K562 (cell line): ENCODE measurements around the gene HYI. TPM values are rescaled to one million over a fixed set of nuclear protein-coding genes. Genes with fewer than 3 reads are reported as not detected.

Experiments used
- ATAC-seq: fragments of 200-7000 bp; cut with Tn5 transposase; 3 replicates; pipeline ENCODE4 v1.9.1; 2020; ENCODE audit warnings: moderate library complexity
- BruUV-seq: library from RNA; stranded (reverse); fragments of 400-500 nt; replicated peaks from 2 replicates; lab custom pipeline; 2021; lab: Mats Ljungman, UMichigan
- CTCF ChIA-PET: fragments of 300-600 bp; formaldehyde crosslinking; extraction: SDS; loops from one replicate; lab custom pipeline; 2021; ENCODE audit warnings: low intra/inter-chr PET ratio; lab: Yijun Ruan, JAX
- POLR2A ChIA-PET: fragments of 300-600, 350-650 bp; sonication (Branson Sonifier 250); formaldehyde crosslinking; extraction: SDS; loops from one replicate; lab custom pipeline; 2021; ENCODE audit warnings: antibody characterized with exemption, inconsistent platforms; lab: Yijun Ruan, JAX
- DNase-seq, 4 experiments: peaks; one replicate each; pipeline versions ENCODE4 v3.0.0 to v3.0.0-alpha.2; 2011 to 2018; ENCODE audit warnings: low spot score in 3 of 4, mixed read lengths in 3 of 4; ENCODE audit errors: extremely low read depth in 1 of 4
- FAIRE-seq: peaks from 2 replicates; lab custom pipeline; 2011; peaks lifted over from hg19 to GRCh38; lab: Jason Lieb, UNC
- H2AFZ ChIP-seq: 2 replicates; pipeline ENCODE4 v1.6.0; 2011; ENCODE audit warnings: low read depth, low read length, control low read depth, inconsistent platforms
- H3K27ac ChIP-seq: fragments of 200-600 bp; 3 replicates; pipeline ENCODE4 v1.8.0; 2011; ENCODE audit warnings: low read depth, mild to moderate bottlenecking, control low read depth, inconsistent platforms, low read length, moderate library complexity, mixed read lengths; ENCODE audit errors: extremely low read depth
- H3K27me3 ChIP-seq, 2 experiments: fragments of 300-600 bp in 1 of 2; 2 replicates in 1 of 2; 3 replicates in 1 of 2; pipeline versions ENCODE4 v1.6.0 to v1.8.0; 2011; ENCODE audit warnings: inconsistent platforms in 2 of 2, low read length in 2 of 2, mild to moderate bottlenecking in 1 of 2, mixed read lengths in 1 of 2, moderate library complexity in 1 of 2; ENCODE audit not compliant: control insufficient read depth in 2 of 2, insufficient read depth in 2 of 2
- H3K36me3 ChIP-seq: fragments of 300-600 bp; 3 replicates; pipeline ENCODE4 v1.8.0; 2011; ENCODE audit warnings: mild to moderate bottlenecking, low read length, inconsistent platforms; ENCODE audit not compliant: control insufficient read depth, insufficient read depth
- H3K4me1 ChIP-seq, 2 experiments: fragments of 200-600 bp in 1 of 2; replicated peaks in 1 of 2; 2 replicates in 1 of 2; 3 replicates in 1 of 2; pipeline versions ENCODE4 v1.5.1 to v1.8.0; 2011; ENCODE audit warnings: inconsistent platforms in 2 of 2, low read length in 2 of 2, mild to moderate bottlenecking in 1 of 2, mixed read lengths in 1 of 2, moderate library complexity in 1 of 2; ENCODE audit not compliant: control insufficient read depth in 2 of 2, insufficient read depth in 2 of 2
- H3K4me2 ChIP-seq: 2 replicates; pipeline ENCODE4 v1.6.1; 2011; ENCODE audit warnings: low read length, control low read depth, inconsistent platforms, mixed read lengths; ENCODE audit not compliant: insufficient read depth
- H3K4me3 ChIP-seq: fragments of 200-600 bp; sonication (generic), shearing (Covaris generic); 2 replicates; pipeline ENCODE4 v1.5.1; 2016; ENCODE audit warnings: control low read depth, inconsistent platforms
- H3K79me2 ChIP-seq: fragments of 200-600 bp; 3 replicates; pipeline ENCODE4 v1.8.0; 2011; ENCODE audit warnings: low read length, inconsistent platforms; ENCODE audit not compliant: control insufficient read depth, insufficient read depth
- H3K9ac ChIP-seq, 2 experiments: 2 replicates each; pipeline versions ENCODE4 v1.6.0 to v1.6.1; 2011; ENCODE audit warnings: low read depth in 2 of 2, low read length in 2 of 2, control low read depth in 1 of 2, inconsistent platforms in 1 of 2, mild to moderate bottlenecking in 1 of 2, mixed read lengths in 1 of 2; ENCODE audit not compliant: insufficient read depth in 1 of 2
- H3K9me1 ChIP-seq: one replicate; pipeline ENCODE4 v1.6.0; 2011; ENCODE audit warnings: inconsistent platforms, mild to moderate bottlenecking, low read length, moderate library complexity; ENCODE audit not compliant: control insufficient read depth, insufficient read depth
- H3K9me3 ChIP-seq: replicated peaks from 2 replicates; pipeline ENCODE4 v1.5.1; 2011; ENCODE audit warnings: low read depth, low read length, inconsistent platforms; ENCODE audit not compliant: control insufficient read depth, insufficient read depth
- H4K20me1 ChIP-seq: replicated peaks from 2 replicates; pipeline ENCODE4 v1.6.1; 2011; ENCODE audit warnings: low read length, inconsistent platforms, mixed read lengths; ENCODE audit not compliant: control insufficient read depth, insufficient read depth
- ARNT ChIP-seq, 2 experiments: fragments of 450-650 bp; IDR thresholded peaks; 2 replicates each; pipeline ENCODE4 v1.6.1; 2016; ENCODE audit warnings: mild to moderate bottlenecking in 1 of 2
- BCOR ChIP-seq: fragments of 450-650 bp; IDR thresholded peaks from 2 replicates; pipeline ENCODE4 v1.6.1; 2016
- COPS2 ChIP-seq: fragments of 450-650 bp; conservative IDR thresholded peaks from 2 replicates; pipeline ENCODE4 v1.6.1; 2016; ENCODE audit warnings: mild to moderate bottlenecking, moderate library complexity
- CREB1 ChIP-seq, 2 experiments: sonication (generic) in 1 of 2; formaldehyde crosslinking in 1 of 2; IDR thresholded peaks; 2 replicates each; pipeline versions ENCODE4 v1.6.1 to v1.8.0; 2012 to 2022; ENCODE audit warnings: inconsistent platforms in 1 of 2, mild to moderate bottlenecking in 1 of 2, missing genetic modification reagents in 1 of 2, moderate library complexity in 1 of 2
- LCOR ChIP-seq: sonication (generic); formaldehyde crosslinking; IDR thresholded peaks from 2 replicates; pipeline ENCODE4 v1.8.0; 2022; ENCODE audit warnings: mild to moderate bottlenecking, missing genetic modification reagents
- NCOA1 ChIP-seq: fragments of 450-650 bp; IDR thresholded peaks from 2 replicates; pipeline ENCODE4 v1.6.1; 2016; ENCODE audit warnings: low read depth
- NCOA4 ChIP-seq: fragments of 450-650 bp; IDR thresholded peaks from 2 replicates; pipeline ENCODE4 v1.6.1; 2018; ENCODE audit warnings: mild to moderate bottlenecking; ENCODE audit not compliant: partially characterized antibody
- NR1H2 ChIP-seq: sonication (generic); formaldehyde crosslinking; IDR thresholded peaks from 2 replicates; pipeline ENCODE4 v1.4.0; 2020; ENCODE audit warnings: mild to moderate bottlenecking, missing genetic modification reagents
- RNF2 ChIP-seq: sonication (generic); IDR thresholded peaks from 2 replicates; pipeline ENCODE4 v1.6.1; 2016
- SETDB1 ChIP-seq: IDR thresholded peaks from one replicate; pipeline ENCODE4 v1.6.1; 2012; ENCODE audit warnings: low read length, control low read depth, inconsistent platforms
- ZFP30 ChIP-seq: fragments of 250-450 bp; sonication (Bioruptor Pico); IDR thresholded peaks from 2 replicates; pipeline ENCODE4 v1.8.0; 2022; ENCODE audit warnings: moderate library complexity, mild to moderate bottlenecking, inconsistent platforms, borderline replicate concordance
- ZKSCAN3 ChIP-seq: fragments of 250-450 bp; sonication (Bioruptor Pico); IDR thresholded peaks from 2 replicates; pipeline ENCODE4 v1.4.0; 2020
- ZNF551 ChIP-seq: fragments of 250-450 bp; sonication (Bioruptor Pico); IDR thresholded peaks from 2 replicates; pipeline ENCODE4 v1.5.0; 2021; ENCODE audit warnings: mild to moderate bottlenecking, moderate library complexity
- WGBS: fragments of 100-300 bp; shearing (Covaris generic); methylation state at CpG from one replicate; pipeline ENCODE4 v1.1.6; 2016; ENCODE audit warnings: low coverage, mixed read lengths; ENCODE audit not compliant: insufficient coverage; ENCODE audit errors: missing lambda C conversion rate; 5-methylcytosine and 5-hydroxymethylcytosine counted together
- in situ Hi-C: fragments of 300-500 bp; cut with MboI; formaldehyde crosslinking; loops from 4 replicates; pipeline ENCODE4 v1.15.0; 2018; ENCODE audit warnings: inconsistent platforms, mixed read lengths
- intact Hi-C: fragments of 100-400 bp; cut with micrococcal nuclease; formaldehyde crosslinking; loops from 2 replicates; pipeline ENCODE4 v1.14.2; 2022
- polyA plus RNA-seq, 8 experiments: library from polyadenylated mRNA; depleted of rRNA in 4 of 8; stranded (reverse) in 5 of 8; unstranded in 3 of 8; fragments of >200 nt; fragmentation: Nextera tagmentation in 2 of 8; fragmentation: Illumina TruSeq in 1 of 8; extraction: Ambion mirVana in 2 of 8; extraction: Trizol in 1 of 8; gene quantifications; 2 replicates each; pipeline versions ENCODE4 v1.2.1 to v1.2.3, GENCODE V29; 2011 to 2014; ENCODE audit warnings: inconsistent platforms in 1 of 8, missing spikeins in 1 of 8
- total RNA-seq, 7 experiments: library from RNA; depleted of rRNA in 6 of 7; stranded (reverse); fragments of >200 nt in 6 of 7; fragmentation: Illumina TruSeq in 2 of 7; extraction: Trizol in 2 of 7; gene quantifications; 2 replicates each; pipeline versions ENCODE4 v1.2.1 to v1.2.3, GENCODE V29; 2011 to 2021; ENCODE audit warnings: low replicate concordance in 1 of 7
- TF ChIP-seq, protein P1 (sequence below): fragments of 450-650 bp; formaldehyde crosslinking; IDR thresholded peaks from 2 replicates; pipeline ENCODE4 v1.4.0; 2020; ENCODE audit warnings: mild to moderate bottlenecking, moderate library complexity
- TF ChIP-seq, protein P2 (sequence below): fragments of 250-450 bp; sonication (Bioruptor Pico); IDR thresholded peaks from 2 replicates; pipeline ENCODE4 v1.4.0; 2020; ENCODE audit warnings: mild to moderate bottlenecking, moderate library complexity
- TF ChIP-seq, protein P3 (sequence below): fragments of 200-800 bp; sonication (Bioruptor generic); IDR thresholded peaks from 2 replicates; pipeline ENCODE4 v1.6.1; 2016; ENCODE audit warnings: missing genetic modification characterization, missing compliant biosample characterization
- TF ChIP-seq, protein P4 (sequence below): IDR thresholded peaks from 2 replicates; pipeline ENCODE4 v1.6.1; 2011; ENCODE audit not compliant: insufficient read length; ENCODE audit errors: extremely low read depth

The HYI gene
- total and polyA plus RNA-seq, 9 of the 15 experiments (the other 6 are each of a cell fraction or from before 2014, with no cell fraction given): 0.04 to 4.1 (median 1.4) TPM; not detected in 1

DNA sequence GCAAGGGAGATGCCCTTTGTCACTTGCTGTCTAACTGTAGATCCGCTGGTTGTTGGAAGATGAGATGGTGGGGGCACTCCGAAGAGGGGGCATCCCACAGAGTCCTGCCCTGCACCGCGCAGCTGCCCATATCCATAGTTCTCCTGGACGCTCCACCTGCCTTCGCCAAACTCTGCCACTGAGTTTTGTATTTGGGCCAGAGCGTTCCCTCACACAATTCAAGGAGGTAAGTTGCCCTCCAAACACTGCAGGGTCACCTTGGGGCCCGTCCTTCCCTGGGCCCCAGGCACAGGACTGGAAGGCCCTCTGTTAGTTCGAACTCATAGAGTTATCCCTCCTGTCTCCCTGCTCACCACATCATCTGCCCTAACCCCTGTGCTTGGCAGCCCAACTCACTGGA, 22.1 kb downstream of the HYI start:
- H2AFZ ChIP-seq: no peak overlapping the region
- no TSS peak for BruUV-seq
- H4K20me1 ChIP-seq: no peaks in the 10 kb centered on the region
- WGBS: 81% methylated on average over 9 of the region's 9 CpGs
- in situ Hi-C loops (no loop called here), intact Hi-C loops (no loop called here)
- no peaks in the 10 kb centered on the region for H3K4me1 ChIP-seq
- H3K4me2 ChIP-seq: no peak overlapping the region
- no peaks in the 10 kb centered on the region for H3K79me2 ChIP-seq
- ChIA-PET POLR2A (no interaction called here), CTCF (no interaction called here)
- no peak for DNase-seq
- H3K36me3 ChIP-seq: peaks cover 75% of the 10 kb centered on the region; the same call in 2 of the 3 replicates
- no peak overlapping the region for H3K27ac ChIP-seq
- H3K9ac ChIP-seq: no peak overlapping the region
- TF ChIP-seq NCOA4 (no peak), CREB1 (IDR thresholded peaks at IDR 0.05) (no peak), CREB1 (CRISPR knock-in tag; IDR thresholded peaks at IDR 0.05) (no peak), RNF2 (no peak), ARNT (IDR thresholded peaks at IDR 0.05) (no peak), NR1H2 (CRISPR knock-in tag) (no peak), COPS2 (no peak), ZKSCAN3 (CRISPR knock-in tag) (no peak), SETDB1 (no peak), NCOA1 (no peak), BCOR (no peak), LCOR (no peak), ZNF551 (CRISPR knock-in tag) (no peak), ZFP30 (CRISPR knock-in tag) (no peak)
- TF ChIP-seq, protein P1, sequence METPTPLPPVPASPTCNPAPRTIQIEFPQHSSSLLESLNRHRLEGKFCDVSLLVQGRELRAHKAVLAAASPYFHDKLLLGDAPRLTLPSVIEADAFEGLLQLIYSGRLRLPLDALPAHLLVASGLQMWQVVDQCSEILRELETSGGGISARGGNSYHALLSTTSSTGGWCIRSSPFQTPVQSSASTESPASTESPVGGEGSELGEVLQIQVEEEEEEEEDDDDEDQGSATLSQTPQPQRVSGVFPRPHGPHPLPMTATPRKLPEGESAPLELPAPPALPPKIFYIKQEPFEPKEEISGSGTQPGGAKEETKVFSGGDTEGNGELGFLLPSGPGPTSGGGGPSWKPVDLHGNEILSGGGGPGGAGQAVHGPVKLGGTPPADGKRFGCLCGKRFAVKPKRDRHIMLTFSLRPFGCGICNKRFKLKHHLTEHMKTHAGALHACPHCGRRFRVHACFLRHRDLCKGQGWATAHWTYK (CRISPR knock-in tag): no peak
- TF ChIP-seq, protein P2, sequence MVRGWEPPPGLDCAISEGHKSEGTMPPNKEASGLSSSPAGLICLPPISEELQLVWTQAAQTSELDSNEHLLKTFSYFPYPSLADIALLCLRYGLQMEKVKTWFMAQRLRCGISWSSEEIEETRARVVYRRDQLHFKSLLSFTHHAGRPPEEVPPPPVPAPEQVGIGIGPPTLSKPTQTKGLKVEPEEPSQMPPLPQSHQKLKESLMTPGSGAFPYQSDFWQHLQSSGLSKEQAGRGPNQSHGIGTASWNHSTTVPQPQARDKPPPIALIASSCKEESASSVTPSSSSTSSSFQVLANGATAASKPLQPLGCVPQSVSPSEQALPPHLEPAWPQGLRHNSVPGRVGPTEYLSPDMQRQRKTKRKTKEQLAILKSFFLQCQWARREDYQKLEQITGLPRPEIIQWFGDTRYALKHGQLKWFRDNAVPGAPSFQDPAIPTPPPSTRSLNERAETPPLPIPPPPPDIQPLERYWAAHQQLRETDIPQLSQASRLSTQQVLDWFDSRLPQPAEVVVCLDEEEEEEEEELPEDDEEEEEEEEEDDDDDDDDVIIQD (CRISPR knock-in tag): no peak
- TF ChIP-seq, protein P3, sequence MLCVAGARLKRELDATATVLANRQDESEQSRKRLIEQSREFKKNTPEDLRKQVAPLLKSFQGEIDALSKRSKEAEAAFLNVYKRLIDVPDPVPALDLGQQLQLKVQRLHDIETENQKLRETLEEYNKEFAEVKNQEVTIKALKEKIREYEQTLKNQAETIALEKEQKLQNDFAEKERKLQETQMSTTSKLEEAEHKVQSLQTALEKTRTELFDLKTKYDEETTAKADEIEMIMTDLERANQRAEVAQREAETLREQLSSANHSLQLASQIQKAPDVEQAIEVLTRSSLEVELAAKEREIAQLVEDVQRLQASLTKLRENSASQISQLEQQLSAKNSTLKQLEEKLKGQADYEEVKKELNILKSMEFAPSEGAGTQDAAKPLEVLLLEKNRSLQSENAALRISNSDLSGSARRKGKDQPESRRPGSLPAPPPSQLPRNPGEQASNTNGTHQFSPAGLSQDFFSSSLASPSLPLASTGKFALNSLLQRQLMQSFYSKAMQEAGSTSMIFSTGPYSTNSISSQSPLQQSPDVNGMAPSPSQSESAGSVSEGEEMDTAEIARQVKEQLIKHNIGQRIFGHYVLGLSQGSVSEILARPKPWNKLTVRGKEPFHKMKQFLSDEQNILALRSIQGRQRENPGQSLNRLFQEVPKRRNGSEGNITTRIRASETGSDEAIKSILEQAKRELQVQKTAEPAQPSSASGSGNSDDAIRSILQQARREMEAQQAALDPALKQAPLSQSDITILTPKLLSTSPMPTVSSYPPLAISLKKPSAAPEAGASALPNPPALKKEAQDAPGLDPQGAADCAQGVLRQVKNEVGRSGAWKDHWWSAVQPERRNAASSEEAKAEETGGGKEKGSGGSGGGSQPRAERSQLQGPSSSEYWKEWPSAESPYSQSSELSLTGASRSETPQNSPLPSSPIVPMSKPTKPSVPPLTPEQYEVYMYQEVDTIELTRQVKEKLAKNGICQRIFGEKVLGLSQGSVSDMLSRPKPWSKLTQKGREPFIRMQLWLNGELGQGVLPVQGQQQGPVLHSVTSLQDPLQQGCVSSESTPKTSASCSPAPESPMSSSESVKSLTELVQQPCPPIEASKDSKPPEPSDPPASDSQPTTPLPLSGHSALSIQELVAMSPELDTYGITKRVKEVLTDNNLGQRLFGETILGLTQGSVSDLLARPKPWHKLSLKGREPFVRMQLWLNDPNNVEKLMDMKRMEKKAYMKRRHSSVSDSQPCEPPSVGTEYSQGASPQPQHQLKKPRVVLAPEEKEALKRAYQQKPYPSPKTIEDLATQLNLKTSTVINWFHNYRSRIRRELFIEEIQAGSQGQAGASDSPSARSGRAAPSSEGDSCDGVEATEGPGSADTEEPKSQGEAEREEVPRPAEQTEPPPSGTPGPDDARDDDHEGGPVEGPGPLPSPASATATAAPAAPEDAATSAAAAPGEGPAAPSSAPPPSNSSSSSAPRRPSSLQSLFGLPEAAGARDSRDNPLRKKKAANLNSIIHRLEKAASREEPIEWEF (CRISPR knock-in tag): no peak
- TF ChIP-seq, protein P4, sequence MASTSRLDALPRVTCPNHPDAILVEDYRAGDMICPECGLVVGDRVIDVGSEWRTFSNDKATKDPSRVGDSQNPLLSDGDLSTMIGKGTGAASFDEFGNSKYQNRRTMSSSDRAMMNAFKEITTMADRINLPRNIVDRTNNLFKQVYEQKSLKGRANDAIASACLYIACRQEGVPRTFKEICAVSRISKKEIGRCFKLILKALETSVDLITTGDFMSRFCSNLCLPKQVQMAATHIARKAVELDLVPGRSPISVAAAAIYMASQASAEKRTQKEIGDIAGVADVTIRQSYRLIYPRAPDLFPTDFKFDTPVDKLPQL: no peak
- H3K9me3 ChIP-seq: no peaks in the 10 kb centered on the region
- H3K4me3 ChIP-seq: no peak overlapping the region
- ATAC-seq: no peak
- H3K9me1 ChIP-seq: no peaks in the 10 kb centered on the region
- FAIRE-seq: no peak
- H3K27me3 ChIP-seq: no peaks in the 10 kb centered on the region
